ENCODE data around the gene DNAJC30. TPM values are rescaled to one million over a fixed set of nuclear protein-coding genes. Genes with fewer than 3 reads are reported as not detected.
A peak's percentile ranks its signal among the peaks of the same experiment; 100 is the strongest.
"Not testable (repeated sequence)": the region's sequence is repeated elsewhere in the genome, so short reads cannot be mapped to it uniquely, and the experiment has no call there.

Gene DNAJC30
- total RNA-seq, 1 experiment from 2014 or later = 8.5 TPM

DNA sequence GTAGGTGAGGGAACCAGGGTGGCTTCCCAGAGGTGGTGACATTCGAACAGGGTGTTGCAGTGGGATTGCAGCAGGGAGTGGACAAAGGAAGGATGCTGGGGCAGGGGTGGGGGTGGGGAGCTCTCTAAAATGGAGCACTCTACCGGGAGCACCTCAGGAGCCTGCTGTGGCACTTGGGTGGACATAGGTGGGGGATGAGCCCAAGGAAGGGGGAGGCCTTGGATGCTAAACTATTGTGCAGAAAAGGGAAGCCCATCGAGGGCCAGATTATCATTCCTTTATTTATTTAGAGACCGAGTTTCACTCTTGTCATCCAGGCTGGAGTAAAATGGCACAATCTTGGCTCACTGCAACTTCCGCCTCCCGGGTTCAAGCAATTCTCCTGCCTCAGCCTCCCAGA, 39.5 kb upstream of the DNAJC30 start:
- Histone ChIP-seq H2AFZ (ENCODE audit: low read depth, low read length, poor library complexity, severe bottlenecking) (no peak overlapping the region), H3K4me1 (ENCODE audit: control insufficient read depth in 1 of 2, insufficient read depth in 2 of 2, low read length in 2 of 2) (peaks cover 33 to 43% of the 10 kb centered on the region in 2 experiments), H3K9me2 (ENCODE audit: insufficient read depth) (no peaks in the 10 kb centered on the region), H3K4me2 (ENCODE audit: low read length) (no peak overlapping the region), H3K9ac (ENCODE audit: low read length) (no peak overlapping the region), H3K9me3 (ENCODE audit: control insufficient read depth in 1 of 2, insufficient read depth in 1 of 2, low read depth in 1 of 2, low read length in 2 of 2) (no peaks in the 10 kb centered on the region), H3K27ac (ENCODE audit: low read depth, low read length) (no peak overlapping the region), H3K36me3 (ENCODE audit: control insufficient read depth in 1 of 2, insufficient read depth in 2 of 2, low read length in 2 of 2) (no peaks in the 10 kb centered on the region), H4K20me1 (ENCODE audit: insufficient read depth) (no peaks in the 10 kb centered on the region; the same call in 1 of the 2 replicates), H3K4me3 (replicated peaks in 1 of 2; ENCODE audit: low read depth in 1 of 2, low read length in 2 of 2) (no peak overlapping the region), H3K27me3 (ENCODE audit: insufficient read depth, low read length) (no peaks in the 10 kb centered on the region), H3K79me2 (ENCODE audit: insufficient read depth, low read length) (peaks cover 16% of the 10 kb centered on the region)
- intact Hi-C loops (cut with micrococcal nuclease) = loop anchor here (10.0 kb wide), 1 partner anchor 58 kb away; the partner anchor contains the start of gene VPS37D
- no peak for DNase-seq (ENCODE audit: low read depth, low spot score)
- POLR2A ChIA-PET = no interaction called here
- BruUV-seq (replicated peaks) = no TSS peak
- CTCF ChIA-PET = interaction anchor here (3.9 kb wide), 1 partner anchor 116 kb away, joined by 28 read pairs; no protein-coding TSS in a partner anchor
- ATAC-seq = no peak
- TF ChIP-seq CBX3 (IDR thresholded peaks at IDR 0.05; ENCODE audit: low read depth) = no peak
- RAD21 ChIA-PET (ENCODE audit: low non-redundant PET in 1 of 2, low total read pairs in 2 of 2, uncharacterized antibody in 2 of 2, unreplicated experiment in 2 of 2) = no interaction called here

DNA sequence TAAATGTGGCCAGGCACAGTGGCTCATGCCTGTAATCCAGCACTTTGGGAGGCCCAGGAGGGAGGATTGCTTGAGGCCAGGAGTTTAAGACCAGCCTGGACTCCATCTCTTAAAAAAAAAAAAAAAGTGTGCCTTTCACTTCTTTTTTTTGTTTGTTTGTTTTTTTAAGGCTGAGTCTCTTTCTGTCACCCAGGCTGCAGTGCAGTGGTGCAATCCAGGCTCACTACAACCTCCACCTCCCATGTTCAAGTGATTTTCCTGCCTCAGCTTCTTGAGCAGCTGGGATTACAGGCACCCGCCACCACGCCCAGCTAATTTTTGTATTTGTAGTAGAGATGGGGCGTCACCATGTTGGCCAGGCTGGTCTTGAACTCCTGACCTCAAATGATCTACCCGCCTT, 38.9 kb upstream of the DNAJC30 start:
- H3K27me3 ChIP-seq (ENCODE audit: insufficient read depth, low read length); DNase-seq (ENCODE audit: low read depth, low spot score); H3K9ac ChIP-seq (ENCODE audit: low read length); H4K20me1 ChIP-seq (ENCODE audit: insufficient read depth); H2AFZ ChIP-seq (ENCODE audit: low read depth, low read length, poor library complexity, severe bottlenecking); H3K9me2 ChIP-seq (ENCODE audit: insufficient read depth); BruUV-seq (replicated peaks); H3K9me3 ChIP-seq (ENCODE audit: control insufficient read depth in 1 of 2, insufficient read depth in 1 of 2, low read depth in 1 of 2, low read length in 2 of 2); RAD21 ChIA-PET (ENCODE audit: low non-redundant PET in 1 of 2, low total read pairs in 2 of 2, uncharacterized antibody in 2 of 2, unreplicated experiment in 2 of 2); POLR2A ChIA-PET; ATAC-seq; H3K36me3 ChIP-seq (ENCODE audit: control insufficient read depth in 1 of 2, insufficient read depth in 2 of 2, low read length in 2 of 2); H3K4me3 ChIP-seq (replicated peaks in 1 of 2; ENCODE audit: low read depth in 1 of 2, low read length in 2 of 2); H3K27ac ChIP-seq (ENCODE audit: low read depth, low read length): not testable (repeated sequence)
- peaks cover 22% of the 10 kb centered on the region for H3K79me2 ChIP-seq (ENCODE audit: insufficient read depth, low read length)
- H3K4me1 ChIP-seq (ENCODE audit: control insufficient read depth in 1 of 2, insufficient read depth in 2 of 2, low read length in 2 of 2) = peaks cover 39 to 49% of the 10 kb centered on the region in 2 experiments
- CTCF ChIA-PET = interaction anchor here (0.7 to 3.9 kb wide), 2 partner anchors 16 to 115 kb away, joined by 3 to 28 read pairs; no protein-coding TSS in a partner anchor
- intact Hi-C loops (cut with micrococcal nuclease) = loop anchor here (10.0 kb wide), 1 partner anchor 57 kb away; the partner anchor contains the start of gene VPS37D
- H3K4me2 ChIP-seq (ENCODE audit: low read length) = peak overlapping the region; percentile 27; the same call in 1 of the 2 replicates

Measured in HCT116 (cell line).